Muscle layer of duodenum (tissue), 2 donors: Measurements from ENCODE around the gene SMIM34.
"Not testable (repeated sequence)": the region's sequence is repeated elsewhere in the genome, so short reads cannot be mapped to it uniquely, and the experiment has no call there.

Experiments
- H3K27ac ChIP-seq: one replicate; pipeline ENCODE4 v1.7.0; 2013; ENCODE audit warnings: mild to moderate bottlenecking, low read length
- H3K27me3 ChIP-seq: one replicate; pipeline ENCODE4 v1.7.0; 2013; ENCODE audit warnings: low read depth, mild to moderate bottlenecking, control low read depth, low read length
- H3K36me3 ChIP-seq, 2 donors: one replicate each; pipeline ENCODE4 v1.7.0; 2013; ENCODE audit warnings: low read length in 2 of 2, control low read depth in 1 of 2, mild to moderate bottlenecking in 1 of 2; ENCODE audit not compliant: insufficient read depth in 2 of 2, control insufficient read depth in 1 of 2
- H3K4me1 ChIP-seq, 2 donors: one replicate each; pipeline ENCODE4 v1.7.0; 2013; ENCODE audit warnings: low read length in 2 of 2, mild to moderate bottlenecking in 2 of 2, control low read depth in 1 of 2, moderate library complexity in 1 of 2; ENCODE audit not compliant: insufficient read depth in 2 of 2, control insufficient read depth in 1 of 2
- H3K4me3 ChIP-seq, 2 donors: one replicate each; pipeline ENCODE4 v1.7.0; 2013; ENCODE audit warnings: low read length in 2 of 2, low read depth in 1 of 2, mild to moderate bottlenecking in 1 of 2
- H3K9me3 ChIP-seq, 2 donors: one replicate each; pipeline ENCODE4 v1.7.0; 2013; ENCODE audit warnings: low read length in 2 of 2, control low read depth in 1 of 2, mild to moderate bottlenecking in 1 of 2; ENCODE audit not compliant: control insufficient read depth in 1 of 2
- donor health status: healthy.

The SMIM34 gene

GRCh38 chr21:34407294-34407693, 16.5 kb downstream of the SMIM34 start:
- not testable (repeated sequence) for H3K36me3 ChIP-seq, H3K4me3 ChIP-seq, H3K4me1 ChIP-seq, H3K27ac ChIP-seq, H3K9me3 ChIP-seq, H3K27me3 ChIP-seq

DNA sequence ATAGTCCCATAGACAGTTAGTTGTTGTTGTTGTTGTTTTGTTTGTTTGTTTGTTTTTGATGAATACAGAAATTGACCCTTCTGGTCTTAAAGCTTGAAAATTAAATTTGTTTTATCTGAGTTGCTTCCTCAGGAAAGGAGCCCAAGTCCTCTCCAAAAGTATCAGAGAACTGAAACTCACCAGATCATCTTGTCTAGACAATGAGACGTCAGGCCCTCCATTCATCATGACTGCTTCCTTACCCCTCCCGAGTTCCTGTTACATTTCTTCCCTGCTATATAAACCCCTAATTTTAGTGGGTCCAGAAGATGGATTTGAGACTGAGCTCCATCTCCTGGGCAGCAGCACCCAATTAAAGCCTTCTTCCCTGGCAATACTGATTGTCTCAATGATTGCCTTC, 17.1 kb downstream of the SMIM34 start:
- not testable (repeated sequence) for H3K9me3 ChIP-seq, H3K4me3 ChIP-seq, H3K27ac ChIP-seq, H3K36me3 ChIP-seq, H3K4me1 ChIP-seq, H3K27me3 ChIP-seq

GRCh38 chr21:34406102-34406501, 17.6 kb downstream of the SMIM34 start:
- not testable (repeated sequence) for H3K36me3 ChIP-seq, H3K27me3 ChIP-seq, H3K27ac ChIP-seq, H3K9me3 ChIP-seq, H3K4me1 ChIP-seq, H3K4me3 ChIP-seq

DNA sequence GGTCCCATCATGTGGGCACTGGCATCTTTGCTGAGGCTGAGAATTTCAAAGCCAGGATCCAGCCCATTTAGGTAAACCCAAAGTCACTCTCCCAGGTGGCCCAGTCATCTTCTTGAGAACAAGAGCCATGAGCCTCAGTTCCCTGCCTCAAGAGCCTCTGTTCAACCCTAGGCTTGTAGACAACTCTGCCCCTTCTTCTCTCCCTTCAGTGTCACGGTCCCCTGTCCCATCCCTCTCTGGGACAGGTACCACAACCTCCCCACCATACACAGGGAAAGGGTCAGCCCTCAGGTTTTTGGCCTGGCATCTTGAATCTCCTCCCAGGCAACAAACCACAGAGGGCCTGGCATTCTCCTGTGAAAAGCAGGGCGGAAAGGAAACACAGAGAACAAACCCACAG, 18.1 kb downstream of the SMIM34 start:
- H3K36me3 ChIP-seq, H3K4me1 ChIP-seq, H3K27me3 ChIP-seq, H3K27ac ChIP-seq, H3K4me3 ChIP-seq, H3K9me3 ChIP-seq: not testable (repeated sequence)

DNA sequence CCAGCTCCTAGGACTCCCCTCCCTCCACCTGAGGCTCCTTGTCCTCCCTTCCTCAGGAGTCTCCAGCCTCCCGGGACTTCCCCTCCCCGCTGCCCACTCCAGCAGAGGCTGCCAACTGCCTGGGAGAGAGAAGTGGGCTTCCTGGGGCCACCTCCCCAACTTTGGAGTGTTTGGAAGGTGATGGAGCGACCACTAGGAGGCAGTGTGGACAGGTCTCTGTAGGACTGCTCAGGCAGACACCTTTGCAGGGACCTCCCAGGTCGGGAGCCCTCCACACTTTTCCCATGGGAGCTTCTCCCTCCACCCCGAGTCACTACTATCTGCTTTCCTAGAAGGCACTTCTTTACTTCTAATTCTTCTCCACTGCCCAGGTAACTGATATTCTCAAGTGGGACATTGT, 19.0 kb downstream of the SMIM34 start:
- not testable (repeated sequence) for H3K27ac ChIP-seq, H3K4me1 ChIP-seq, H3K4me3 ChIP-seq, H3K27me3 ChIP-seq, H3K9me3 ChIP-seq, H3K36me3 ChIP-seq

DNA sequence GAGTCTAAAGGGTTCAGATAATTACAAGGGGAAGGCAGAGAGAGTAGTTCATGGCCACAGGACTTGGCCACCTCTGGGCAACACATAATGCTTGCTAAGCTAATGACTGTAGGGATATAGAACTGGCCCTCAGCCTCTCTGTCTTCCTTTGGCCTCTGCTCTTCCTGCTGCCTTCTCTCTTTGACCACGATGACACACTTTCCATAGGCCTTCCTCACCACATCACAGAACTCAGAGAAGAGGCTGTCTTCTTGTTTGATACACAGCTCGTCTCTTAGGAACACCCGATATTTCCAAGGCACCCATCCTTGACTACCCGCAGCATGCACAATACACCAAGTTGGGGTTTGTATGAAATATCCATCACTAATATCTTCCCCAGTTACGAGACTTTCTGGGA, 23.2 kb downstream of the SMIM34 start:
- not testable (repeated sequence) for H3K4me1 ChIP-seq, H3K27me3 ChIP-seq, H3K9me3 ChIP-seq, H3K36me3 ChIP-seq, H3K27ac ChIP-seq, H3K4me3 ChIP-seq

GRCh38 chr21:34383724-34384415, 39.9 kb downstream of the SMIM34 start:
- not testable (repeated sequence) for H3K27me3 ChIP-seq, H3K4me3 ChIP-seq, H3K27ac ChIP-seq, H3K9me3 ChIP-seq, H3K36me3 ChIP-seq, H3K4me1 ChIP-seq

DNA sequence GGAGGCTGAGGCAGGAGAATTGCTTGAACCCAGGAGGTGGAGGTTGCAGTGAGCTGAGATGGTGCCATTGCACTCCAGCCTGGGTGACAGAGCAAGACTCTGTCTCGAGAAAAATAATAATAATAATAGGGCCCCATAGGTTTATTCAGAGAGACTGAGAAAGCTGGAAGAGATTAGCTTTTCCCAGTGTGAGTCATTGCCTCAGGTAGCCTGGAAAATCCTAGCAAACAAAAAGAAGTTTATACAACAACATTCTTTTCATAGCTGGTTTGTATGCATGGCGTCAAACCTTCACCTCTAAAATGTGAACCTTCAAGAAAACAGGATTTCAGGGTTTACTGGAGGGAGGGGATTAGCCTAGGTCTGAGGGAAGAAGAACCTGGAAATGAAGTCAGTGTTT, 40.6 kb downstream of the SMIM34 start:
- not testable (repeated sequence) for H3K36me3 ChIP-seq, H3K27ac ChIP-seq

GRCh38 chr21:34375619-34375972, 48.2 kb downstream of the SMIM34 start:
- not testable (repeated sequence) for H3K9me3 ChIP-seq, H3K27ac ChIP-seq, H3K36me3 ChIP-seq, H3K27me3 ChIP-seq, H3K4me3 ChIP-seq, H3K4me1 ChIP-seq

More for the DNA sequence above, 40.6 kb downstream of the SMIM34 start:
- H3K4me1 ChIP-seq, H3K4me3 ChIP-seq, H3K9me3 ChIP-seq, H3K27me3 ChIP-seq: not testable (repeated sequence)

GRCh38 chr21:34374940-34375618, 48.7 kb downstream of the SMIM34 start, which contains the start of gene SMIM11:
Gene SMIM11 (plus strand): TSS chr21:34375507. CDS start chr21:34379505, 3,998 bp downstream.
- H3K4me3 ChIP-seq, H3K27ac ChIP-seq, H3K4me1 ChIP-seq, H3K36me3 ChIP-seq, H3K9me3 ChIP-seq, H3K27me3 ChIP-seq: not testable (repeated sequence)

GRCh38 chr21:34374462-34374861, 49.3 kb downstream of the SMIM34 start:
- not testable (repeated sequence) for H3K36me3 ChIP-seq, H3K4me1 ChIP-seq, H3K9me3 ChIP-seq, H3K27me3 ChIP-seq, H3K27ac ChIP-seq, H3K4me3 ChIP-seq

GRCh38 chr21:34372321-34372720, 51.4 kb downstream of the SMIM34 start:
- no peaks in the 10 kb centered on the region for H3K27me3 ChIP-seq
- H3K36me3 ChIP-seq = no peaks in the 10 kb centered on the region
- no peak overlapping the region for H3K27ac ChIP-seq
- H3K9me3 ChIP-seq = no peaks in the 10 kb centered on the region
- H3K4me1 ChIP-seq = no peaks in the 10 kb centered on the region
- no peak overlapping the region for H3K4me3 ChIP-seq
